GM18508 (cell line): ENCODE data around the gene MSL3.

Experiments used
- ATAC-seq: cut with Tn5 transposase; IDR thresholded peaks from one replicate; pipeline ENCODE4 v1.9.1; 2021; ENCODE audit warnings: moderate number of reproducible peaks; ENCODE audit not compliant: insufficient read depth, unreplicated experiment

MSL3 gene

GRCh38 chrX:11757719-11758399 lies at the start of gene MSL3:
MSL3 (plus strand) TSS chrX:11758237; CDS start chrX:11758264, 27 bp downstream.
- no peak for ATAC-seq

- no peak for ATAC-seq
Measured at GRCh38 chrX:11722304-11722703, 35.7 kb upstream of the MSL3 start.

- ATAC-seq = no peak
Measured at GRCh38 chrX:11724122-11725017, 33.7 kb upstream of the MSL3 start.

- ATAC-seq = no peak
Measured at GRCh38 chrX:11725631-11726442, 32.2 kb upstream of the MSL3 start.

GRCh38 chrX:11728556-11728955 lies 29.5 kb upstream of the MSL3 start:
- no peak for ATAC-seq

GRCh38 chrX:11733614-11734013 lies 24.4 kb upstream of the MSL3 start:
- no peak for ATAC-seq

- peak; percentile 37 for ATAC-seq
Measured at GRCh38 chrX:11739776-11740175, 18.3 kb upstream of the MSL3 start.

GRCh38 chrX:11740794-11741193 lies 17.2 kb upstream of the MSL3 start:
- no peak for ATAC-seq

GRCh38 chrX:11741574-11741973 lies 16.5 kb upstream of the MSL3 start:
- ATAC-seq = no peak

- ATAC-seq = no peak
Measured at GRCh38 chrX:11745881-11746280, 12.2 kb upstream of the MSL3 start.

- no peak for ATAC-seq
Measured at GRCh38 chrX:11750046-11750445, 8.0 kb upstream of the MSL3 start.

GRCh38 chrX:11750694-11751093 lies 7.3 kb upstream of the MSL3 start:
- ATAC-seq = no peak

GRCh38 chrX:11751261-11751660 lies 6.8 kb upstream of the MSL3 start:
- ATAC-seq = no peak

- no peak for ATAC-seq
Measured at GRCh38 chrX:11753668-11754067, 4.4 kb upstream of the MSL3 start.

- no peak for ATAC-seq
Measured at GRCh38 chrX:11754958-11755645, 2.9 kb upstream of the MSL3 start.

- no peak for ATAC-seq
Measured at GRCh38 chrX:11755724-11756123, 2.3 kb upstream of the MSL3 start.

GRCh38 chrX:11756354-11757318 lies 1.4 kb upstream of the MSL3 start:
- no peak for ATAC-seq

GRCh38 chrX:11757397-11757718 lies 679 bp upstream of the MSL3 start:
- no peak for ATAC-seq
